A549 treated with ZK216348 at 1 μM for 4 hours (cell line): Measurements from ENCODE around the gene ADCK2. TPM values are rescaled to one million over a fixed set of nuclear protein-coding genes. Genes with fewer than 3 reads are reported as not detected.

ENCODE experiments used
- total RNA-seq: library from RNA; stranded (reverse); fragments of 200-300 nt; extraction: Qiagen RNA extraction; gene quantifications from 5 replicates; pipeline ENCODE4 v1.2.3, GENCODE V29; 2022; ENCODE audit warnings: low read depth

The ADCK2 gene
- 13.3 to 21.6 TPM (median 19.8 TPM) in 5 replicates for total RNA-seq

GRCh38 chr7:140672382-140673062 is at the start of gene ADCK2:
TSS of gene ADCK2 (plus strand) at chr7:140672945. CDS start at chr7:140673331, 386 bp downstream.

GRCh38 chr7:140640727-140641523 is 31.8 kb upstream of the ADCK2 start, which contains the start of gene DENND2A:
TSS of gene DENND2A (minus strand) at chr7:140640813. CDS start at chr7:140602397, 38,416 bp downstream.

GRCh38 chr7:140696680-140697446 is 24.1 kb downstream of the ADCK2 start, which contains the start of gene NDUFB2:
TSS of gene NDUFB2 (plus strand) at chr7:140696708. CDS start at chr7:140696745, 37 bp downstream.

Other genes with a start within 250 kb of the ADCK2 start
- gene MKRN1, start 193.4 kb upstream of the ADCK2 start, total RNA-seq, result 53.4 to 72.5 TPM (median 55.7 TPM) in 5 replicates
- 0.41 to 0.80 TPM (median 0.63 TPM) in 5 replicates for gene DENND2A, start 32.1 kb upstream of the ADCK2 start, total RNA-seq
- 321 to 393 TPM (median 346 TPM) in 5 replicates for gene NDUFB2, start 23.8 kb downstream of the ADCK2 start, total RNA-seq